Transverse colon (tissue), 4 donors: Measurements from ENCODE around the gene UBXN10.

Source experiments
- CTCF ChIP-seq, 5 experiments: fragments of 200-600 bp in 3 of 5; fragments of 450-650 bp in 2 of 5; sonication (generic) in 3 of 5; IDR thresholded peaks; 1 replicate in 2 of 5; 2 replicates in 3 of 5; pipeline ENCODE4 v1.5.1; 2016 to 2017; ENCODE audit warnings: antibody characterized with exemption in 5 of 5, inconsistent platforms in 3 of 5, mild to moderate bottlenecking in 2 of 5, moderate library complexity in 1 of 5
- POLR2A ChIP-seq: fragments of 450-650 bp; IDR thresholded peaks from one replicate; pipeline ENCODE4 v1.6.1; 2016; ENCODE audit warnings: antibody characterized with exemption, mild to moderate bottlenecking, moderate library complexity
- POLR2AphosphoS5 ChIP-seq, 3 donors: sonication (generic); formaldehyde crosslinking; IDR thresholded peaks; one replicate each; pipeline ENCODE4 v1.6.1; 2016; ENCODE audit warnings: antibody characterized with exemption in 3 of 3

GRCh38 chr1:20215716-20216115 lies 29.8 kb downstream of the UBXN10 start:
- no peak for TF ChIP-seq POLR2A
- no peak for TF ChIP-seq CTCF (IDR thresholded peaks at IDR 0.05)
- TF ChIP-seq POLR2AphosphoS5 (IDR thresholded peaks at IDR 0.05): no peak
